DOHH2 (cell line): ENCODE results near the gene MACROD2.

ENCODE experiments used
- H3F3A ChIP-seq: fragments of 200-600 bp; sonication (generic), shearing (Covaris generic); 2 replicates; pipeline ENCODE4 v1.6.0; 2016; ENCODE audit warnings: antibody characterized with exemption, mild to moderate bottlenecking; ENCODE audit not compliant: control insufficient read depth, insufficient read depth
- H3K27ac ChIP-seq: fragments of 200-600 bp; sonication (generic); 2 replicates; pipeline ENCODE4 v1.5.1; 2014; ENCODE audit warnings: low read depth, mild to moderate bottlenecking, low read length, moderate library complexity
- H3K27me3 ChIP-seq: fragments of 200-600 bp; sonication (generic); 2 replicates; pipeline ENCODE4 v1.6.1; 2014; ENCODE audit warnings: mild to moderate bottlenecking, low read length, mixed read lengths; ENCODE audit not compliant: control insufficient read depth
- H3K36me3 ChIP-seq: fragments of 200-600 bp; sonication (generic); 2 replicates; pipeline ENCODE4 v1.6.1; 2014; ENCODE audit warnings: mild to moderate bottlenecking, low read length, moderate library complexity, mixed read lengths; ENCODE audit not compliant: control insufficient read depth
- H3K4me1 ChIP-seq: fragments of 200-600 bp; sonication (generic); 2 replicates; pipeline ENCODE4 v1.6.1; 2014; ENCODE audit warnings: mild to moderate bottlenecking, low read length, mixed read lengths; ENCODE audit not compliant: control insufficient read depth
- H3K4me2 ChIP-seq: fragments of 200-600 bp; sonication (generic); 2 replicates; pipeline ENCODE4 v1.6.0; 2014; ENCODE audit warnings: mild to moderate bottlenecking, low read length, moderate library complexity
- H3K4me3 ChIP-seq: fragments of 200-600 bp; sonication (generic); 2 replicates; pipeline ENCODE4 v1.5.1; 2014; ENCODE audit warnings: mild to moderate bottlenecking, low read length, mixed read lengths
- H3K79me2 ChIP-seq: fragments of 200-600 bp; sonication (generic); 2 replicates; pipeline ENCODE4 v1.6.1; 2014; ENCODE audit warnings: mild to moderate bottlenecking, low read length, mixed read lengths; ENCODE audit not compliant: control insufficient read depth
- H3K9me2 ChIP-seq: fragments of 200-600 bp; sonication (generic); replicated peaks from 2 replicates; pipeline ENCODE4 v1.6.1; 2014; ENCODE audit warnings: mild to moderate bottlenecking, low read length, mixed read lengths; ENCODE audit not compliant: control insufficient read depth
- H3K9me3 ChIP-seq: fragments of 200-600 bp; sonication (generic); 2 replicates; pipeline ENCODE4 v1.6.1; 2014; ENCODE audit warnings: antibody characterized with exemption, low read length, mixed read lengths; ENCODE audit not compliant: control insufficient read depth, insufficient read depth
- H4K20me1 ChIP-seq: fragments of 200-600 bp; sonication (generic); 2 replicates; pipeline ENCODE4 v1.6.0; 2014; ENCODE audit warnings: low read depth, mild to moderate bottlenecking, antibody characterized with exemption, low read length, moderate library complexity; ENCODE audit not compliant: control insufficient read depth, insufficient read depth
- EZH2phosphoT487 ChIP-seq: fragments of 200-600 bp; sonication (generic); IDR thresholded peaks from 2 replicates; pipeline ENCODE4 v1.6.1; 2017; ENCODE audit warnings: borderline replicate concordance, mild to moderate bottlenecking, antibody characterized with exemption, low read length, moderate library complexity, mixed read lengths
- TF ChIP-seq, protein P1 (sequence below): fragments of 200-600 bp; sonication (generic); IDR thresholded peaks from one replicate; pipeline ENCODE4 v1.5.1; 2014; ENCODE audit warnings: antibody characterized with exemption, mild to moderate bottlenecking, low read depth, low read length; ENCODE audit not compliant: poor library complexity, severe bottlenecking

Gene MACROD2

DNA sequence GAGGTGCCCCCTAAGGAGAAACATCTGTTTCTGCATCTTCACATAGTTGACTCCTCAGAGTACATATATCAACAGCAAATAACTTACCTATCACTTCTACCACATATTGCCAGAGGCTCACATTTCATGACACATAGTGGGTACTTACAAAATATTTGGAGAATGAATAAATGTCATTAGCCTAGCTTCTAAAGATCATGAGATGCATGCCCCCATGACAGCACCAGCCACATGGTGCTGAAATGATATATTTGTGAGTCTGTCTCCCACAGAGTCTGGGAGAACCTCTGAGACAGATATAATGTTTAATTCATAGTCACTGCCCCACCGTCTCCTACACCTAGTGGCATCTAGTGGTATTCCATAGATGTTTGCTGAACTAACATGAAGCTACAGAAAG is 2022.3 kb downstream of the MACROD2 start:
- Histone ChIP-seq H3K4me3 (no peak overlapping the region), H3K9me3 (no peaks in the 10 kb centered on the region), H3K9me2 (no peaks in the 10 kb centered on the region), H3F3A (no peaks in the 10 kb centered on the region), H3K4me1 (no peaks in the 10 kb centered on the region), H4K20me1 (no peaks in the 10 kb centered on the region), H3K36me3 (no peaks in the 10 kb centered on the region), H3K79me2 (no peaks in the 10 kb centered on the region), H3K27me3 (no peaks in the 10 kb centered on the region), H3K27ac (no peak overlapping the region), H3K4me2 (no peak overlapping the region)
- no peak for TF ChIP-seq EZH2phosphoT487
- TF ChIP-seq, protein P1, sequence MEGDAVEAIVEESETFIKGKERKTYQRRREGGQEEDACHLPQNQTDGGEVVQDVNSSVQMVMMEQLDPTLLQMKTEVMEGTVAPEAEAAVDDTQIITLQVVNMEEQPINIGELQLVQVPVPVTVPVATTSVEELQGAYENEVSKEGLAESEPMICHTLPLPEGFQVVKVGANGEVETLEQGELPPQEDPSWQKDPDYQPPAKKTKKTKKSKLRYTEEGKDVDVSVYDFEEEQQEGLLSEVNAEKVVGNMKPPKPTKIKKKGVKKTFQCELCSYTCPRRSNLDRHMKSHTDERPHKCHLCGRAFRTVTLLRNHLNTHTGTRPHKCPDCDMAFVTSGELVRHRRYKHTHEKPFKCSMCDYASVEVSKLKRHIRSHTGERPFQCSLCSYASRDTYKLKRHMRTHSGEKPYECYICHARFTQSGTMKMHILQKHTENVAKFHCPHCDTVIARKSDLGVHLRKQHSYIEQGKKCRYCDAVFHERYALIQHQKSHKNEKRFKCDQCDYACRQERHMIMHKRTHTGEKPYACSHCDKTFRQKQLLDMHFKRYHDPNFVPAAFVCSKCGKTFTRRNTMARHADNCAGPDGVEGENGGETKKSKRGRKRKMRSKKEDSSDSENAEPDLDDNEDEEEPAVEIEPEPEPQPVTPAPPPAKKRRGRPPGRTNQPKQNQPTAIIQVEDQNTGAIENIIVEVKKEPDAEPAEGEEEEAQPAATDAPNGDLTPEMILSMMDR, result no peak

DNA sequence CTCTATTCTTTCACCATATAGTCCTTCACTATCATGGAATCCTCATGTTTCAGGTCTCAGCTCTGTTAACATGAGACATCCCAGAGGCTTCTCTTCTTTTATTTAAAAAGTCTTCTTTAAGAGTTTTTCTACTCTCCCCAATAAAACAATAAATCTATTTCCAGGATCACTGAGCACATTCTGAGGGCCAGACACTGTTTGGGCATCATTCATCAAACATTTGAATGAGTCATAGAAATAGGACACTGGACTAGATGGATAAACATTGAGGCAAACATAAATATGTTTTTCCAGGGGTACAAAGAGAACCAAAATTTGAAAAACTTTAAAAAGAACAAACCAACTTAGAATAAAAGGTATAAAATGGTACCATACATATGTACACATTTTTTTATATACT is 2023.6 kb downstream of the MACROD2 start:
- Histone ChIP-seq H3K9me2 (no peaks in the 10 kb centered on the region), H3K36me3 (no peaks in the 10 kb centered on the region), H3K4me1 (no peaks in the 10 kb centered on the region), H3K79me2 (no peaks in the 10 kb centered on the region), H3K9me3 (no peaks in the 10 kb centered on the region), H3K4me2 (no peak overlapping the region), H3K27me3 (no peaks in the 10 kb centered on the region), H3F3A (no peaks in the 10 kb centered on the region), H3K4me3 (no peak overlapping the region), H3K27ac (no peak overlapping the region), H4K20me1 (no peaks in the 10 kb centered on the region)
- no peak for TF ChIP-seq EZH2phosphoT487
- TF ChIP-seq, protein P1, result no peak

DNA sequence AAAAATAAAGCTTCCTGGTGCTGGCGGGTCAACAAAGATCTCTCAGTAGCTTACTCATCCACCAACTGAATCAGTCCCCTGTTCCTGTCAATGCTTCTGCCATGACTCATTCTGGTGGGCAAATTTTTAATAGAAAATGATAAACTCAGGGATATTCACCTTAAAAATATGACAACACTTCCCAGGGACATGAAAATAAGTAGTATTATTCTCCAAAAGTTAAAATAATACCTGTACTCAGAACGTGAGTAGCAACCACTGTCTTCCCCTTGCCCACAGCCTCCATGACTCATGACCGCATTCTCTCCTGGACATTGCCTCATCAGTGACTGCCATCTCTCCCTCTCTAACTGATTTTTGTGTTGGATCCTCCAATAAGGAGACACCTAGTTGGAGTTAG is 2025.7 kb downstream of the MACROD2 start:
- no peaks in the 10 kb centered on the region for H3K27me3 ChIP-seq
- H3K9me2 ChIP-seq, result no peaks in the 10 kb centered on the region
- no peak overlapping the region for H3K27ac ChIP-seq
- H3K79me2 ChIP-seq, result no peaks in the 10 kb centered on the region
- no peaks in the 10 kb centered on the region for H3K9me3 ChIP-seq
- no peak overlapping the region for H3K4me3 ChIP-seq
- no peak overlapping the region for H3K4me2 ChIP-seq
- no peaks in the 10 kb centered on the region for H3K36me3 ChIP-seq
- H4K20me1 ChIP-seq, result no peaks in the 10 kb centered on the region
- H3F3A ChIP-seq, result no peaks in the 10 kb centered on the region
- TF ChIP-seq, protein P1, result no peak
- TF ChIP-seq EZH2phosphoT487, result no peak
- no peaks in the 10 kb centered on the region for H3K4me1 ChIP-seq

DNA sequence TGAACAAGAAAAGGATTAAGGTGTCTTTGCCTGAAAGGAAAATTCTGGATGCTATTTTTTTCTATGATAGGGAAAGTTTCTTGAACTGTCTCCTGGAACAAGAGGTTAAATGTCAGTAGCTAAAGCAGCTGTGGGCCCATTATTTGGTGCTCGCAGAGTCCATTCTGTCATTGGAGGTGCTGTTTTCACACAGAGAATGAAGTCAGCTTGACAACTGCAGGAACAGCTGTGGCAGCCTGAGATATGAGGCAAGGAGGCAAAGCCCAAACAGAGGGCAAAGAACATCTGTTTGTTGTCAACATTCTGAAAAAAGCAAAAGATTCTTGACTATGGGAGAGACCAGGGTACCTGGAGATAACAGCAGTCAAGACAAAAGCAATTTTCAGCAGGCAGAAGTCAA is 2029.8 kb downstream of the MACROD2 start:
- H3K9me3 ChIP-seq, result no peaks in the 10 kb centered on the region
- TF ChIP-seq EZH2phosphoT487, result no peak
- TF ChIP-seq, protein P1, result no peak

More for the DNA sequence above, 2029.8 kb downstream of the MACROD2 start:
- Histone ChIP-seq H3K4me3 (no peak overlapping the region), H3K4me1 (peaks cover 9% of the 10 kb centered on the region), H4K20me1 (no peaks in the 10 kb centered on the region), H3K4me2 (no peak overlapping the region), H3K36me3 (no peaks in the 10 kb centered on the region), H3F3A (no peaks in the 10 kb centered on the region), H3K27ac (no peak overlapping the region), H3K9me2 (no peaks in the 10 kb centered on the region), H3K27me3 (no peaks in the 10 kb centered on the region), H3K79me2 (no peaks in the 10 kb centered on the region)
